ENCODE data around the gene PDCD10. TPM values are rescaled to one million over a fixed set of nuclear protein-coding genes. Genes with fewer than 3 reads are reported as not detected.

The PDCD10 gene
- total RNA-seq, 1 donor from 2014 or later, result 74.6 TPM

DNA sequence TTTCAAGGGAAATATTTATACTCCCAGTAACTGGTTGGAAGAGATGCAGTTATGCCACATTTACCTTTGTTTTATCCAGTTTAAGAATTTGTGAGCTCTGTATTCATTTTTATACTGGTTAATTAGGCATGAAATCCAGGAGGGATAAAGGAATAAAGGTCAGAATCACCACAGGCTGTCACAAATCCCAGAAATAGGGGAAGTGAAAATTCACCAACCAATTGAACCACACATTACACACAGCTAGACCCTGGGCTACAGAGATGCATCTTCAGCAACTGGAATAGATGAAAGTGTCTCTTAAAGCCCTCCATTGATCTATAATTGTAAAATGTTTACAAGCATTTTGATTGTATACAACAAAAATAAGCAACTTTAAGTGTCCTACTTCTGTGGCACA, 19.4 kb upstream of the PDCD10 start:
- H3K27ac Mint-ChIP-seq (ENCODE audit: unreplicated experiment), result no peak overlapping the region
- peaks cover 3% of the 10 kb centered on the region for H3K4me1 Mint-ChIP-seq (ENCODE audit: unreplicated experiment)
- no peaks in the 10 kb centered on the region for H3K9me3 Mint-ChIP-seq (ENCODE audit: unreplicated experiment)
- no peak for DNase-seq (ENCODE audit: low spot score)
- TF ChIP-seq, protein P1, sequence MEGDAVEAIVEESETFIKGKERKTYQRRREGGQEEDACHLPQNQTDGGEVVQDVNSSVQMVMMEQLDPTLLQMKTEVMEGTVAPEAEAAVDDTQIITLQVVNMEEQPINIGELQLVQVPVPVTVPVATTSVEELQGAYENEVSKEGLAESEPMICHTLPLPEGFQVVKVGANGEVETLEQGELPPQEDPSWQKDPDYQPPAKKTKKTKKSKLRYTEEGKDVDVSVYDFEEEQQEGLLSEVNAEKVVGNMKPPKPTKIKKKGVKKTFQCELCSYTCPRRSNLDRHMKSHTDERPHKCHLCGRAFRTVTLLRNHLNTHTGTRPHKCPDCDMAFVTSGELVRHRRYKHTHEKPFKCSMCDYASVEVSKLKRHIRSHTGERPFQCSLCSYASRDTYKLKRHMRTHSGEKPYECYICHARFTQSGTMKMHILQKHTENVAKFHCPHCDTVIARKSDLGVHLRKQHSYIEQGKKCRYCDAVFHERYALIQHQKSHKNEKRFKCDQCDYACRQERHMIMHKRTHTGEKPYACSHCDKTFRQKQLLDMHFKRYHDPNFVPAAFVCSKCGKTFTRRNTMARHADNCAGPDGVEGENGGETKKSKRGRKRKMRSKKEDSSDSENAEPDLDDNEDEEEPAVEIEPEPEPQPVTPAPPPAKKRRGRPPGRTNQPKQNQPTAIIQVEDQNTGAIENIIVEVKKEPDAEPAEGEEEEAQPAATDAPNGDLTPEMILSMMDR (IDR thresholded peaks at IDR 0.05; ENCODE audit: unreplicated experiment), result no peak
- no peaks in the 10 kb centered on the region for H3K36me3 Mint-ChIP-seq (ENCODE audit: low read depth, unreplicated experiment)
- H3K27me3 Mint-ChIP-seq (ENCODE audit: unreplicated experiment), result no peaks in the 10 kb centered on the region
- no peak overlapping the region for H3K4me3 Mint-ChIP-seq (ENCODE audit: unreplicated experiment)

DNA sequence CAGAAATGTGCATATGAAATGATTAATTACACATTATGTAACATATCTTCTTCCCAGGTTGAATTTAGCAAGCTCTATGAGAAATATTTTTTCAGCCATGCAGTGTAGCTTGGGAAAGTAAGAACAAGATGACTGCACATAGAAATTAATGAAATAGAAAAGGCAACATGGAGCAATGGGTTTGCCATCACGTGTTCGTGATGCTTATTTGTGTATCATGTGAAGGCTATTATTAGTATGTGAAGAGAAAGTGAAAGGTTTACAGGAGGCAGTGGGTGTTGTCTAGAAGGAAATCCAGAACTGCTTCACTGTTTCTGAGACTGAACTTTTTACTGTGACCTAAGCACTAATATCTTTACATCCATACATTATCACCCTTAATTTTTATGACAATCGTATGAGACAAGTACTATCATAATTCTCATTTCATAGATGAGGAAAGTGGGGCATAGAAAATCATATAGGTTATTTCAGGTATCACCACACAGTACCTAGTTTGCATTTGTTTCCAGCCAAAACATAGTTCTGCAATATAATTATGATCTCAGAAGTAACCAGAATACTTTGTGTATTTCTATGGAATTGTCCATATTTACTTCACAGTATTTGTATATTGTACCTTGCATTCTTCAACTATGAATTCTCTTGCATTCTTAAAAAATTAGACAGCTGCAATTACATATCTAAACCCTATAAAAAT, 15.7 kb upstream of the PDCD10 start:
- Mint-ChIP-seq H3K27me3 (ENCODE audit: unreplicated experiment) (no peaks in the 10 kb centered on the region), H3K4me3 (ENCODE audit: unreplicated experiment) (no peak overlapping the region), H3K9me3 (ENCODE audit: unreplicated experiment) (no peaks in the 10 kb centered on the region), H3K27ac (ENCODE audit: unreplicated experiment) (no peak overlapping the region), H3K36me3 (ENCODE audit: low read depth, unreplicated experiment) (no peaks in the 10 kb centered on the region), H3K4me1 (ENCODE audit: unreplicated experiment) (peaks cover 3% of the 10 kb centered on the region)
- no peak for DNase-seq (ENCODE audit: low spot score)
- TF ChIP-seq, protein P1 (IDR thresholded peaks at IDR 0.05; ENCODE audit: unreplicated experiment), result no peak

DNA sequence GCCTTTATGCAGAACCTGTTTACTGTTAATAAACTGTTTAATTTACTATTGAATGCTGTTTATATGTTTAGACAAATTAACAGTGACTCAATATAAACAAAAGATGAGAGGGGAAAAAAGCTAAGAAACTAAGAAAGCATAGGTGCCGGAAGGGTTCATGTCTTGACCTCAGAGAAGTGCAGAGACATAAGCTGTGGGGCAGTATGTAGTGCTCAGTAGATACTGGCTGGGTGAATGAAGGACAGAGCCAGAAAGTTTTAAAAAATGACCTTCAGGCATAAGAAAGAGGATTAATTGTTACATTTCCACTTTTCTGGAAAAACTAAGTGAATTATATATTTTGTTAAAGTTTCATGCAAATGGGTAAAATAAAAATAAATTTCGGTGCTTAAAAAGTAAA, 15.0 kb upstream of the PDCD10 start:
- TF ChIP-seq, protein P1 (IDR thresholded peaks at IDR 0.05; ENCODE audit: unreplicated experiment), result no peak
- DNase-seq (ENCODE audit: low spot score), result no peak
- H3K27me3 Mint-ChIP-seq (ENCODE audit: unreplicated experiment), result no peaks in the 10 kb centered on the region
- no peak overlapping the region for H3K4me3 Mint-ChIP-seq (ENCODE audit: unreplicated experiment)
- no peak overlapping the region for H3K27ac Mint-ChIP-seq (ENCODE audit: unreplicated experiment)
- no peaks in the 10 kb centered on the region for H3K36me3 Mint-ChIP-seq (ENCODE audit: low read depth, unreplicated experiment)
- peaks cover under 1% of the 10 kb centered on the region for H3K4me1 Mint-ChIP-seq (ENCODE audit: unreplicated experiment)
- H3K9me3 Mint-ChIP-seq (ENCODE audit: unreplicated experiment), result no peaks in the 10 kb centered on the region

DNA sequence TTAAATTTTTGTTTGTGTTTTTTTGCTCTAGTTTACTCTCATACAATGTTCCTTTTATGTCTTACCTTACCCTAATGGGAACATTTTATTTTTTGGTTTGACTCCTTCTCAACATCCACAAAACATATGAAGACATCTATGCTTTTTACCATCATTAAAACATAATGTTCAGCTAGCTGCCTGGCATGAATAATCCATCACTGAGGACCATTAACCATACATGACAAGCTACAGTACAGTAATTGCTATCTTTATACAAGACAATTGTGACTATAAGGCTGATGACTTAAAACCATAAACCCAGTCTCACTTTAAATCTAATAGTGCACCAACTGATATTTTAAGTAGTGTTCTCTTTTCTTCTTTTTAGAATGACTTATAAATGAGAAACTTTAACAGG, 14.5 kb upstream of the PDCD10 start:
- DNase-seq (ENCODE audit: low spot score), result no peak
- Mint-ChIP-seq H3K27me3 (ENCODE audit: unreplicated experiment) (no peaks in the 10 kb centered on the region), H3K27ac (ENCODE audit: unreplicated experiment) (no peak overlapping the region), H3K9me3 (ENCODE audit: unreplicated experiment) (no peaks in the 10 kb centered on the region), H3K4me1 (ENCODE audit: unreplicated experiment) (no peaks in the 10 kb centered on the region), H3K36me3 (ENCODE audit: low read depth, unreplicated experiment) (no peaks in the 10 kb centered on the region), H3K4me3 (ENCODE audit: unreplicated experiment) (no peak overlapping the region)
- TF ChIP-seq, protein P1 (IDR thresholded peaks at IDR 0.05; ENCODE audit: unreplicated experiment), result no peak

DNA sequence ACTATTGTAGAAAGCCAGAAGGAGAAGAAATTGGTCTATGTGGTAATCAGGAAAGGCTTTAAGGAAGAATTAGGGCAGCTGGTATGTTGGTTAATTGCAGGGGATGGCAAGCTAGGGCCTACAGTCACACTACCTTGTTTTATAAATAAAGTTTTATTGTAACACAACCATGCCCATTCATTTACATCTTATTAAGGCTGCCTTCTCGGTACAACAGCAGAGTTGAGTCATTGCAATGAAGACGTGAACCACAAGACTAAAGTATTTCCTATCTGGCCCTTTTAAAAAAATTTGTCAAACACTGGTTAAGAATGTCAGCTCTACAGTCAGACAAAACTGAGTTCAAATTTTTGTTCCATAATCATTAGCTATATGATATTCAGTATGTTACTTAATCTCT, 9.1 kb upstream of the PDCD10 start:
- no peaks in the 10 kb centered on the region for H3K9me3 Mint-ChIP-seq (ENCODE audit: unreplicated experiment)
- H3K27me3 Mint-ChIP-seq (ENCODE audit: unreplicated experiment), result no peaks in the 10 kb centered on the region
- no peak overlapping the region for H3K27ac Mint-ChIP-seq (ENCODE audit: unreplicated experiment)
- TF ChIP-seq, protein P1 (IDR thresholded peaks at IDR 0.05; ENCODE audit: unreplicated experiment), result no peak
- no peak overlapping the region for H3K4me3 Mint-ChIP-seq (ENCODE audit: unreplicated experiment)
- DNase-seq (ENCODE audit: low spot score), result no peak
- peaks cover 6% of the 10 kb centered on the region for H3K4me1 Mint-ChIP-seq (ENCODE audit: unreplicated experiment)
- no peaks in the 10 kb centered on the region for H3K36me3 Mint-ChIP-seq (ENCODE audit: low read depth, unreplicated experiment)

Measured in endothelial cell (in vitro differentiated cells).